KMS-11 (cell line): ENCODE results near the gene SHPK.

Experiments used
- H2AFZ ChIP-seq: fragments of 200-600 bp; sonication (generic); 2 replicates; pipeline ENCODE4 v1.6.1; 2016; ENCODE audit warnings: antibody characterized with exemption, mixed run types, low read depth
- H3K27ac ChIP-seq: fragments of 200-600 bp; sonication (generic); 2 replicates; pipeline ENCODE4 v1.6.1; 2016; ENCODE audit warnings: mild to moderate bottlenecking, mixed run types
- H3K27me3 ChIP-seq: fragments of 200-600 bp; sonication (generic); 2 replicates; pipeline ENCODE4 v1.6.1; 2017; ENCODE audit warnings: mild to moderate bottlenecking, low read depth, mixed run types, moderate library complexity; ENCODE audit not compliant: insufficient read depth
- H3K36me3 ChIP-seq: fragments of 200-600 bp; sonication (generic); 2 replicates; pipeline ENCODE4 v1.6.1; 2017; ENCODE audit warnings: mild to moderate bottlenecking, mixed run types; ENCODE audit not compliant: insufficient read depth
- H3K4me1 ChIP-seq: fragments of 200-600 bp; sonication (generic); 2 replicates; pipeline ENCODE4 v1.6.1; 2016; ENCODE audit warnings: mild to moderate bottlenecking, low read depth, mixed run types; ENCODE audit not compliant: poor library complexity, severe bottlenecking
- H3K4me2 ChIP-seq: fragments of 200-600 bp; sonication (generic); 2 replicates; pipeline ENCODE4 v1.7.0; 2016; ENCODE audit warnings: mild to moderate bottlenecking, mixed run types
- H3K4me3 ChIP-seq: fragments of 200-600 bp; sonication (generic); IDR thresholded peaks from 2 replicates; pipeline ENCODE4 v1.6.1; 2017; ENCODE audit warnings: low read depth, low read length, mixed read lengths; ENCODE audit not compliant: insufficient read depth
- H3K79me2 ChIP-seq: fragments of 200-600 bp; sonication (generic); 2 replicates; pipeline ENCODE4 v1.6.1; 2016; ENCODE audit warnings: low read depth, mixed run types; ENCODE audit not compliant: insufficient read depth
- H3K9ac ChIP-seq: fragments of 200-600 bp; sonication (generic); 2 replicates; pipeline ENCODE4 v1.6.1; 2016; ENCODE audit warnings: mild to moderate bottlenecking, mixed run types
- H4K20me1 ChIP-seq: fragments of 200-600 bp; sonication (generic); 2 replicates; pipeline ENCODE4 v1.6.1; 2016; ENCODE audit warnings: mild to moderate bottlenecking, mixed run types; ENCODE audit not compliant: insufficient read depth
- TF ChIP-seq, protein P1 (sequence below): fragments of 200-600 bp; sonication (generic); conservative IDR thresholded peaks from 2 replicates; pipeline ENCODE4 v1.6.1; 2017; ENCODE audit warnings: low read depth, mild to moderate bottlenecking, antibody characterized with exemption, low read length, moderate library complexity, mixed read lengths

SHPK gene

GRCh38 chr17:3600529-3601205 lies 35.4 kb downstream of the SHPK start:
- Histone ChIP-seq H3K27ac (no peak overlapping the region), H3K4me3 (no peak overlapping the region), H4K20me1 (no peaks in the 10 kb centered on the region), H3K4me1 (no peaks in the 10 kb centered on the region), H3K4me2 (no peak overlapping the region), H3K27me3 (no peaks in the 10 kb centered on the region), H2AFZ (no peak overlapping the region), H3K36me3 (no peaks in the 10 kb centered on the region), H3K79me2 (no peaks in the 10 kb centered on the region), H3K9ac (no peak overlapping the region)
- TF ChIP-seq, protein P1, sequence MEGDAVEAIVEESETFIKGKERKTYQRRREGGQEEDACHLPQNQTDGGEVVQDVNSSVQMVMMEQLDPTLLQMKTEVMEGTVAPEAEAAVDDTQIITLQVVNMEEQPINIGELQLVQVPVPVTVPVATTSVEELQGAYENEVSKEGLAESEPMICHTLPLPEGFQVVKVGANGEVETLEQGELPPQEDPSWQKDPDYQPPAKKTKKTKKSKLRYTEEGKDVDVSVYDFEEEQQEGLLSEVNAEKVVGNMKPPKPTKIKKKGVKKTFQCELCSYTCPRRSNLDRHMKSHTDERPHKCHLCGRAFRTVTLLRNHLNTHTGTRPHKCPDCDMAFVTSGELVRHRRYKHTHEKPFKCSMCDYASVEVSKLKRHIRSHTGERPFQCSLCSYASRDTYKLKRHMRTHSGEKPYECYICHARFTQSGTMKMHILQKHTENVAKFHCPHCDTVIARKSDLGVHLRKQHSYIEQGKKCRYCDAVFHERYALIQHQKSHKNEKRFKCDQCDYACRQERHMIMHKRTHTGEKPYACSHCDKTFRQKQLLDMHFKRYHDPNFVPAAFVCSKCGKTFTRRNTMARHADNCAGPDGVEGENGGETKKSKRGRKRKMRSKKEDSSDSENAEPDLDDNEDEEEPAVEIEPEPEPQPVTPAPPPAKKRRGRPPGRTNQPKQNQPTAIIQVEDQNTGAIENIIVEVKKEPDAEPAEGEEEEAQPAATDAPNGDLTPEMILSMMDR, result no peak

- H3K36me3 ChIP-seq, result no peaks in the 10 kb centered on the region
- no peaks in the 10 kb centered on the region for H3K79me2 ChIP-seq
- no peaks in the 10 kb centered on the region for H3K4me1 ChIP-seq
- no peak overlapping the region for H3K9ac ChIP-seq
- no peak overlapping the region for H3K4me2 ChIP-seq
- TF ChIP-seq, protein P1, result no peak
- no peak overlapping the region for H3K27ac ChIP-seq
- no peak overlapping the region for H3K4me3 ChIP-seq
- H3K27me3 ChIP-seq, result no peaks in the 10 kb centered on the region
- H2AFZ ChIP-seq, result no peak overlapping the region
- H4K20me1 ChIP-seq, result no peaks in the 10 kb centered on the region
These were observed 38.0 kb downstream of the SHPK start for GRCh38 chr17:3598078-3598477.

GRCh38 chr17:3596804-3597464 lies 39.1 kb downstream of the SHPK start:
- H4K20me1 ChIP-seq, result no peaks in the 10 kb centered on the region
- no peak overlapping the region for H2AFZ ChIP-seq
- H3K36me3 ChIP-seq, result no peaks in the 10 kb centered on the region
- no peak overlapping the region for H3K4me3 ChIP-seq
- TF ChIP-seq, protein P1, result no peak
- H3K79me2 ChIP-seq, result no peaks in the 10 kb centered on the region
- no peak overlapping the region for H3K9ac ChIP-seq
- H3K27me3 ChIP-seq, result no peaks in the 10 kb centered on the region
- H3K4me2 ChIP-seq, result no peak overlapping the region
- no peaks in the 10 kb centered on the region for H3K4me1 ChIP-seq
- H3K27ac ChIP-seq, result no peak overlapping the region

GRCh38 chr17:3594976-3595375 lies 41.1 kb downstream of the SHPK start:
- no peak overlapping the region for H3K4me2 ChIP-seq
- TF ChIP-seq, protein P1, result no peak

More at GRCh38 chr17:3594976-3595375, 41.1 kb downstream of the SHPK start:
- Histone ChIP-seq H3K4me1 (no peaks in the 10 kb centered on the region), H3K4me3 (no peak overlapping the region), H3K79me2 (no peaks in the 10 kb centered on the region), H3K27ac (no peak overlapping the region), H2AFZ (no peak overlapping the region), H3K36me3 (no peaks in the 10 kb centered on the region), H3K9ac (no peak overlapping the region), H4K20me1 (no peaks in the 10 kb centered on the region), H3K27me3 (no peaks in the 10 kb centered on the region)
